ENCODE data around the gene ANKRD29.

Gene ANKRD29

DNA sequence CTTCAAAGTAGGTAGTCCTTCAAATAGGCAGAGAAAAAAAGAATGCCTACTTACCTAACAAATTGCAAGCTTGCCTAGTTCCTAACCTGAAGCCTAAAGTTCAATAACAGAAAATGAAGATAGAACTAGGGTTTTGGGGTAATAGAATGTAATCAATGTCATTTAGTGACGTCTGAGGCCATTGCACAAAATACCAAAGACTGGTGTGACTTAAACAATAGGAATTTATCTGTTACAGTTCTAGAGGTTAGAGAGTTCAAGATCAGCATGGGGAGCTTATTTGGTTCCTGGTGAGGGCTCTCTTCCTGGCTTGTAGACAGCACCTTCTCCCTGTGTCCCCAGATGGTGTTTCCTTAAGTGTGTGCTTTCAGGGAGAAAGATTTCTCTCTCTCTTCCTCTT lies 71.7 kb downstream of the ANKRD29 start:
- FAIRE-seq (no peak), DNase-seq (ENCODE audit: insufficient read length, low spot score) (no peak)

DNA sequence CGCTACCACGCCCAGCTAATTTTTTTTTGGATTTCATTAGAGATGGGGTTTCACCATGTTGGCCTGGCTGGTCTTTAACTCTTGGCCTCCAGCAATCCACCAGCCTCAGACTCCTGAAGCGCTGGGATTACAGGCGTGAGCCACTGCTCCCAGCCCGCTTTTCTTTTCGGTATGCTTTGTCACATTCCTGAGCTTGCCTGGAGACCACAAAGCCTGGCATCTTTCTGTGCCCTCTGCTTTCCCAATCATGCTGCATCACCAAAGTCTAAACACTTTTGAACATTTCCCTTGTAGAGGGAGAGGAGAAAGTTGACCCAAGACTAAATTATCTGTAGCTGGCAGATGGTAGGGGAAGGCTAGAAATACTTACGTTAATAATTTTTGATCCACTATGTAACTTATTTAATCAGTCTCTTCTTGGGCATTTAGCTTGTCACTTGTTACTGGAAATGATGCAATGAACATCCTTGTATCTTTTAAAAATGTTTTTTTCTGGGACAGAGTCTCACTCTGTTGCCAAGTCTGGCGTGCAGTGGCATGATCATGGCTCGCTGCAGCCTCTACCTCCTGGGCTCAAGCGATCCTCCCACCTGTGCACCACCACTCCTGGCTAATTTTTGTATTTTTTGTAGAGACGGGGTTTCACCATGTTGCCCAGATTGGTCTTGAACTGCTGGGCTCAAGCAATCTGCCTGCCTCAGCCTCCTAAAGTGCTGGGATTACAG lies 73.7 kb downstream of the ANKRD29 start:
- TF ChIP-seq CTCF (IDR thresholded peaks at IDR 0.05; ENCODE audit: insufficient read depth, missing control alignments), result no peak
- no peak for DNase-seq (ENCODE audit: insufficient read length, low spot score)
- no peak for FAIRE-seq

More for the DNA sequence above, 71.7 kb downstream of the ANKRD29 start:
- TF ChIP-seq CTCF (IDR thresholded peaks at IDR 0.05; ENCODE audit: insufficient read depth, missing control alignments), result no peak

- DNase-seq (ENCODE audit: insufficient read length, low spot score) (no peak), FAIRE-seq (no peak)
- TF ChIP-seq CTCF (IDR thresholded peaks at IDR 0.05; ENCODE audit: insufficient read depth, missing control alignments), result no peak
Observed at GRCh38 chr18:23587220-23587642, 75.5 kb downstream of the ANKRD29 start.

GRCh38 chr18:23586249-23587196 lies 76.2 kb downstream of the ANKRD29 start, which contains the start of gene NPC1:
Gene NPC1, minus strand, starts transcription at chr18:23586506. Its CDS starts 163 bp downstream, at chr18:23586343.
- no peak for FAIRE-seq

GRCh38 chr18:23585897-23586248 lies 76.8 kb downstream of the ANKRD29 start:
- FAIRE-seq (no peak), DNase-seq (ENCODE audit: insufficient read length, low spot score) (no peak)
- TF ChIP-seq CTCF (IDR thresholded peaks at IDR 0.05; ENCODE audit: insufficient read depth, missing control alignments), result no peak

More at GRCh38 chr18:23586249-23587196, 76.2 kb downstream of the ANKRD29 start, which contains the start of gene NPC1:
- TF ChIP-seq CTCF (IDR thresholded peaks at IDR 0.05; ENCODE audit: insufficient read depth, missing control alignments), result peak; percentile 64
- DNase-seq (ENCODE audit: insufficient read length, low spot score), result peak; percentile 87

DNA sequence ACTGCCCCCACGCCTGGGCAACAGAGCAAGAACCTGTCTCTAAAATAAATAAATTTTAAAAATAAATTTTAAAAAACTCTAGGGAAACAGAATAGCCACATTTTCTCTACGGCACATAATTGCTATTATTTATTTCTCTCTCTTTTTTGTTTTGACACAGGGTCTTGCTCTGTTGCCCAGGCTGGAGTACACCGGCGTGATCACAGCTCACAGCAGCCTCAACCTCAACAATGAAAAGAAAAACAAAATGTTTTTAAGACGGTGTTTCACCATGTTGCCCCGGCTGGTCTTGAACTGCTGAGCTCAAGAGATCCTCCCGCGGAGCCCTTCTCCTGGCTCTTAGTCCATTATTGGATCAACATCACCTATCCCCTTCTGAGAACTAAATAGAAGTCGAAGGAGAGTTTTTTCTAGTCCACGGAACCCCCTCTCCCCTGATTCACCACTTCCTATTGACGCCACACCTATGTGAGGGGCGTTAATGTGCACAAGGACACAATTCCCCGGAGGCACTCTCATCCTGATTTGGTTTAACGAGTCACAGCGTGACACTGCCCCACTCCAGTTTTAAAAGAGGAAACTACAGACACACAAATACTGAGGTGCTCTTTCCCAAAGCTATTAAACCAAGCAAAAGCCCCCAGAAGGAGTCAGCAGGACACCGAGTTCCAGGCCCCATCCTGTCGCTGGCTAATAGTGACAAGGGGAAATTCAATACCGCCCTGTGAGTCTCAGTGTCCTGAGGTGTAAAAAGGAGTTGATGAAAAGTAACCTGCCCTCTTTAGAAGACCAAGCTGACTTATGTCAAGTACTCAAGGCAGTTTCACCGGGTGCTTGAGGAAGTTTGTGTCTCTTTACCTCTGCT lies 77.5 kb downstream of the ANKRD29 start:
- DNase-seq (ENCODE audit: insufficient read length, low spot score) (no peak), FAIRE-seq (no peak)
- TF ChIP-seq CTCF (IDR thresholded peaks at IDR 0.05; ENCODE audit: insufficient read depth, missing control alignments), result no peak

All from D721Med (cell line).